SJSA1 (cell line): ENCODE data around the gene SLC15A2. TPM values are rescaled to one million over a fixed set of nuclear protein-coding genes. Genes with fewer than 3 reads are reported as not detected.

Experiments used
- DNase-seq, 2 experiments: peaks; one replicate each; pipeline ENCODE4 v3.0.0-alpha.2; 2015 to 2020; ENCODE audit warnings: low spot score in 2 of 2, low read depth in 1 of 2
- H3K27ac ChIP-seq: fragments of 250-450 bp; sonication (Bioruptor Pico); 2 replicates; pipeline ENCODE4 v1.5.1; 2020; ENCODE audit warnings: mild to moderate bottlenecking, moderate library complexity
- H3K27me3 ChIP-seq: fragments of 250-450 bp; sonication (Bioruptor Pico); replicated peaks from 2 replicates; pipeline ENCODE4 v1.5.1; 2020; ENCODE audit warnings: mild to moderate bottlenecking, moderate library complexity
- H3K36me3 ChIP-seq: fragments of 250-450 bp; sonication (Bioruptor Pico); 2 replicates; pipeline ENCODE4 v1.5.1; 2020; ENCODE audit warnings: mild to moderate bottlenecking
- H3K4me1 ChIP-seq: fragments of 250-450 bp; sonication (Bioruptor Pico); replicated peaks from 2 replicates; pipeline ENCODE4 v1.6.1; 2021; ENCODE audit warnings: mild to moderate bottlenecking
- H3K4me3 ChIP-seq: fragments of 250-450 bp; sonication (Bioruptor Pico); 2 replicates; pipeline ENCODE4 v1.5.1; 2020; ENCODE audit warnings: mild to moderate bottlenecking
- H3K9me3 ChIP-seq: fragments of 250-450 bp; sonication (Bioruptor Pico); replicated peaks from 2 replicates; pipeline ENCODE4 v1.5.1; 2020; ENCODE audit warnings: mild to moderate bottlenecking
- total RNA-seq: library from RNA; depleted of rRNA; stranded (reverse); fragments of >200 nt; shearing (Covaris generic); gene quantifications from 2 replicates; pipeline ENCODE4 v1.2.3, GENCODE V29; 2014; rRNA removed

SLC15A2 gene
- total RNA-seq, 1 experiment from 2014 or later = not detected

DNA sequence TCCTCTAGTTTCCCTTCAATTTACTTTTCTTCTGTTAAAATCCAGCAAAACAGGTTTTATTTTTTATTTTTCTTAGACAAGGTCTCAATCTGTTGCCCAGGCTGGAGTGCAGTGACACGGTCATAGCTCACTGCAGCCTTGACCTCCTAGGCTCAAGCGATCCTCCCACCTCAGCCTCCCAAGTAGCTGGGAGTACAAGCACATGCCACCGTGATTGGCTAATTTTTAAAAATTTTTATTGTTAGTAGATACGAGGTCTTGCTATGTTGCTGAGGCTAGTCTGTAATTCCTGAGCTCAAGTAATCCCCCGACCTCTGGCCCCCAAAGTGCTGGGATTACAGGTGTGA lies 86.2 kb downstream of the SLC15A2 start:
- no peaks in the 10 kb centered on the region for H3K27me3 ChIP-seq
- no peak overlapping the region for H3K27ac ChIP-seq

DNA sequence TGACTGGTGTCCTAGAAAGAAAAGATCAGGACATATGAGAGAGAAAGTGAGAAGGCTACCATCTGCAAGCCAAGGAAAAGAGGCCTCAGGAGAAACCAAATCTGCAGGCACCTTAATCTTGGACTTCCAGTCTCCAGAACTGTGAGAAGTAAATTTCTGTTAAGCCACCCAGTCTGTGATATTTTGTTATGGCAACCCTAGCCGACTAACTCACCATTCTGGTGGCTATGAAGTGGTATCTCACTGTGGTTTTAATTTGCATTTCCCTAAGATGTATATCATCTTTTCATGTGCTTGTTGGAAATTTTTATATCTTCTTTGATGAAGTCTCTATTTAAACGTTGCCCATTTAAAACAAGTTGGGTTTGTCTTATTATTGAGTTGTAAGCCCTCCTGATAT lies 87.3 kb downstream of the SLC15A2 start:
- Histone ChIP-seq H3K36me3 (no peaks in the 10 kb centered on the region), H3K4me1 (no peaks in the 10 kb centered on the region), H3K9me3 (no peaks in the 10 kb centered on the region), H3K27me3 (no peaks in the 10 kb centered on the region), H3K4me3 (no peak overlapping the region), H3K27ac (no peak overlapping the region)
- no peak for DNase-seq

More for the DNA sequence above, 86.2 kb downstream of the SLC15A2 start:
- Histone ChIP-seq H3K36me3 (no peaks in the 10 kb centered on the region), H3K4me1 (no peaks in the 10 kb centered on the region), H3K9me3 (no peaks in the 10 kb centered on the region), H3K4me3 (no peak overlapping the region)
- DNase-seq = no peak

DNA sequence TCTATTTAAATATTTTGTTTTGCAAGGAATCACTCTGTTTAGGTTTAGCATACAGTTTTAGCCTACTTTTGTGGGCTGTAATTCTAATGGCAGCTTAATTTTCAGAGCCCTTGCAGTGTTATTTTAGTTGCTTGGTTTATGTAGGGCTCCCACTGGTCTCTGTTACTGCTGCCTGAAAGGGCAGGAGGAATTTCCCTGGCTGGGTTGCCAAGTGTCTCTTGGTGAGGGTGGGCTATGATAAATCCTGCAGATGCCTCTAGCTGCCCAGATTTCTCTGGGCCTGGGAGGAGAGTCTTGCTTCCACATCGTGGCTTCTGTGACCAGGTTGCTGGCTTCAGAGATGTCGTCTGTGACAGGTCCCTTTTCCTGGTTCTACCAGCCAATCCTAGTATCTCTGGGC lies 91.6 kb downstream of the SLC15A2 start:
- no peak overlapping the region for H3K4me3 ChIP-seq
- H3K4me1 ChIP-seq = no peaks in the 10 kb centered on the region
- H3K27me3 ChIP-seq = no peaks in the 10 kb centered on the region
- no peaks in the 10 kb centered on the region for H3K9me3 ChIP-seq
- no peaks in the 10 kb centered on the region for H3K36me3 ChIP-seq
- DNase-seq = no peak
- H3K27ac ChIP-seq = no peak overlapping the region

DNA sequence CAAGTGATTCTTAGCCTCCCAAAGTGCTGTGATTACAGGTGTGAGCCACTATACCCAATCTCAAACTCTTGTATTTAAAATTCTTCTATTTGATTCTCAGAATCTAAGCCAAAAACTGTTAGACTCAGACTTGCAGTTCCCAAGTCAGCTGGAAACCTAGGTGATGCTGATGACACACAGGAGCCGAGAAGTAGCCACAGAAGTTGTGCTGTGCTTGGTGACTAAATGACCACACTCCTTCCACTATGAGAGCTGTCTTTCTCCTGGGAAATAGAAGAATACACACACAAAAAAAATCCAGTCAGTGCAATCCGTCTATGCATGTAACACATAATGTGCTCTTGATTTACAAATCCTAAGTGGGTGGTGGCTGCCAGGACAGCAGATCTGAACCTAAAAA lies 93.9 kb downstream of the SLC15A2 start:
- H3K9me3 ChIP-seq = no peaks in the 10 kb centered on the region
- H3K27ac ChIP-seq = no peak overlapping the region
- DNase-seq = no peak
- H3K27me3 ChIP-seq = no peaks in the 10 kb centered on the region
- no peaks in the 10 kb centered on the region for H3K4me1 ChIP-seq
- no peaks in the 10 kb centered on the region for H3K36me3 ChIP-seq
- no peak overlapping the region for H3K4me3 ChIP-seq

DNA sequence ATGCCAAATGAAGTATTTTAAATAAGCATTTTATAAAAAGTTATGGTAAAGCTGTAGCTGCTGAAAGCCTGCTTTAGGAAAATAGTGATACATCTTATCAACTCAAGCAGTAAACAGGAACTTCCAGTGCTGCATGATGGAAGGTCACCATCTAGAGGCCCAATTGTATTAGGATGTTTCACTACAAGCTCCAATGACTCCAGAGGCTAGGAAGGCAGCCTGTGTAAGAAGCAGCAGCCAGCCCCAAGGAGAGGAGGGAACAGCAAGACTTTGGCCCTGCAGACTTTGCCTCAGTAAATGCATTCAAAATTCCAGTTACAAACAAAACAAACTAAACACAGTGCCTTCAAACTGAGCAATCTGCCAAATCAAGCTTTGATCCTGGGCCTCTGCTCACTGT lies 95.7 kb downstream of the SLC15A2 start:
- no peaks in the 10 kb centered on the region for H3K9me3 ChIP-seq
- no peak overlapping the region for H3K4me3 ChIP-seq
- H3K4me1 ChIP-seq = no peaks in the 10 kb centered on the region; the same call in 1 of the 2 replicates
- no peaks in the 10 kb centered on the region for H3K36me3 ChIP-seq
- no peak overlapping the region for H3K27ac ChIP-seq
- DNase-seq = no peak
- no peaks in the 10 kb centered on the region for H3K27me3 ChIP-seq

DNA sequence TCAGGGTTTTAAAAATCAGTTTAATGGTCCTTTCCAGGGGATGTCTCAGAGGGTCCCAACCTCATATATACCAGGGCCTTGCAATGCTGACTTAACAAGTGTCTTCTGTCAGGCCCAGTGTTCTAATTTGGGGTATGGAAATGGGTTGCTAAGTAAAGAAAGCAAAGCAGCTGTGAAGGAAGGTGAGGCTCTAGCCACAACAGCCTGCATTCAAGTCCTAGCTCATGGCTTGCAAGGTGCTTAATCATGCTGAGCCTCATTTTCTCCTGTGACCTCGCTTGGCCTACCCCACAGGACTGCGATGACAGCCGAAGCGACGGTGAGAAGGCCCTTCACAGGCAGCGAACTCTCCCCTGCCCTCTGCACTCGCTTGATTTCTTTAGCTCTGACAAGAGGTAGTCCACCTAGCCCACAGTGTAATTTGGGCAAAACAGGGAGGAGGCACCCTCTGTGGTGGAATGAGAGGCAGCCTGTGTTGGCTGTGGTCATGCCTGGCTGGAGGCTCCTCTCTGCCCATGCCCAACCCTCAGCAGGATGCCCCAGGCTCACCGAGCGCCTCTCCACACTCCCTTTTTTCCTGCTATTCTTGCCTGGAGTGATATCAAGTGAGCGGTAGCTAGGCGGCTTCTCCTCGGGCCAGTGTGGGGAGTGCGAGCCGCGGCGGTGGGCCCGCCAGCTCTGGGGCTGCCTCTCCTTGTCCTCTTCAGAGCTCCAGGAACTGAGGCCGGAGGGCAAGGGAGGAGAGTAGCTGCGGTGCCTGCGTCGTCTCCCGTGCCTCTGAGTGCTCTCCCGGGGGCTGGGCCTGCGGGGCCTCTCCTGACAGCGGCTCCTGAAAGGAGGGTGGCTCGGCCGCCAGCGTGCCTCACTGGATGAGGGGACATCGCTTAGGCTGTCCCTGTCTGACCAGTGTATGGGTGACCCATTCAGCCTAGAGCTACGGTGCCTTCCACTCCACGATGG lies 98.7 kb downstream of the SLC15A2 start:
- Histone ChIP-seq H3K4me1 (peaks cover 8% of the 10 kb centered on the region), H3K27me3 (no peaks in the 10 kb centered on the region), H3K4me3 (no peak overlapping the region), H3K9me3 (no peaks in the 10 kb centered on the region), H3K27ac (no peak overlapping the region), H3K36me3 (no peaks in the 10 kb centered on the region)
- no peak for DNase-seq

Other genes with a start within 250 kb of the SLC15A2 start
- not detected in 2 replicates for gene HCLS1, start 233.5 kb upstream of the SLC15A2 start, total RNA-seq
- 14.2 and 19.7 TPM in 2 replicates for gene GOLGB1, start 144.7 kb upstream of the SLC15A2 start, total RNA-seq
- gene IQCB1, start 59.3 kb upstream of the SLC15A2 start, total RNA-seq = 25.3 and 28.6 TPM in 2 replicates
- 2.3 and 7.4 TPM in 2 replicates for gene EAF2, start 59.2 kb upstream of the SLC15A2 start, total RNA-seq
- gene ILDR1, start 127.8 kb downstream of the SLC15A2 start, total RNA-seq = not detected in 2 replicates
- not detected in 2 replicates for gene CD86, start 161.0 kb downstream of the SLC15A2 start, total RNA-seq